HEK293T (cell line): ENCODE results near the gene SYTL2.

ENCODE experiments used
- CTCF ChIA-PET: fragments of 350-600 bp; formaldehyde crosslinking; extraction: SDS; loops from one replicate; lab custom pipeline; 2021; ENCODE audit warnings: antibody characterized with exemption, inconsistent platforms; lab: Yijun Ruan, JAX
- POLR2A ChIA-PET: fragments of 350-600 bp; formaldehyde crosslinking; extraction: SDS; loops from one replicate; lab custom pipeline; 2020; ENCODE audit warnings: antibody characterized with exemption, inconsistent platforms; lab: Yijun Ruan, JAX
- DNase-seq: peaks from one replicate; pipeline ENCODE4 v3.0.0; 2012; ENCODE audit warnings: mixed read lengths; ENCODE audit errors: extremely low spot score
- ARNT ChIP-seq: fragments of 450-650 bp; IDR thresholded peaks from 2 replicates; pipeline ENCODE4 v1.6.1; 2017; ENCODE audit warnings: mild to moderate bottlenecking
- BHLHE40 ChIP-seq: fragments of 450-650 bp; IDR thresholded peaks from 2 replicates; pipeline ENCODE4 v1.6.1; 2016; ENCODE audit warnings: mild to moderate bottlenecking, moderate library complexity, borderline replicate concordance
- CTBP1 ChIP-seq: fragments of 450-650 bp; IDR thresholded peaks from 2 replicates; pipeline ENCODE4 v1.6.1; 2016; ENCODE audit warnings: borderline replicate concordance
- ELF4 ChIP-seq: fragments of 450-650 bp; IDR thresholded peaks from 2 replicates; pipeline ENCODE4 v1.6.1; 2017; ENCODE audit warnings: antibody characterized with exemption
- FOXA1 ChIP-seq: fragments of 450-650 bp; IDR thresholded peaks from 2 replicates; pipeline ENCODE4 v1.6.1; 2016; ENCODE audit warnings: mild to moderate bottlenecking
- FOXK2 ChIP-seq: fragments of 450-650 bp; IDR thresholded peaks from 2 replicates; pipeline ENCODE4 v1.6.1; 2016; ENCODE audit warnings: mild to moderate bottlenecking
- FOXM1 ChIP-seq: fragments of 450-650 bp; IDR thresholded peaks from 2 replicates; pipeline ENCODE4 v1.6.1; 2017; ENCODE audit warnings: mild to moderate bottlenecking, borderline replicate concordance
- HDGF ChIP-seq: fragments of 450-650 bp; IDR thresholded peaks from 2 replicates; pipeline ENCODE4 v1.6.1; 2017; ENCODE audit warnings: antibody characterized with exemption, borderline replicate concordance
- L3MBTL2 ChIP-seq: fragments of 450-650 bp; conservative IDR thresholded peaks from 2 replicates; pipeline ENCODE4 v1.6.1; 2016; ENCODE audit warnings: mild to moderate bottlenecking
- LEF1 ChIP-seq: fragments of 450-650 bp; IDR thresholded peaks from 2 replicates; pipeline ENCODE4 v1.6.1; 2017; ENCODE audit warnings: mild to moderate bottlenecking, borderline replicate concordance
- NFRKB ChIP-seq: fragments of 450-650 bp; IDR thresholded peaks from 2 replicates; pipeline ENCODE4 v1.6.1; 2016; ENCODE audit warnings: mild to moderate bottlenecking, moderate library complexity
- SP1 ChIP-seq: fragments of 450-650 bp; IDR thresholded peaks from 2 replicates; pipeline ENCODE4 v1.6.1; 2017
- SUZ12 ChIP-seq: fragments of 450-650 bp; IDR thresholded peaks from 2 replicates; pipeline ENCODE4 v1.6.1; 2016; ENCODE audit warnings: mild to moderate bottlenecking
- TARDBP ChIP-seq: fragments of 450-650 bp; IDR thresholded peaks from 2 replicates; pipeline ENCODE4 v1.6.1; 2016
- ZNF384 ChIP-seq: fragments of 450-650 bp; IDR thresholded peaks from 2 replicates; pipeline ENCODE4 v1.6.1; 2016
- TF ChIP-seq, protein P1 (sequence below): fragments of 450-650 bp; IDR thresholded peaks from 2 replicates; pipeline ENCODE4 v1.6.1; 2016

Gene SYTL2

DNA sequence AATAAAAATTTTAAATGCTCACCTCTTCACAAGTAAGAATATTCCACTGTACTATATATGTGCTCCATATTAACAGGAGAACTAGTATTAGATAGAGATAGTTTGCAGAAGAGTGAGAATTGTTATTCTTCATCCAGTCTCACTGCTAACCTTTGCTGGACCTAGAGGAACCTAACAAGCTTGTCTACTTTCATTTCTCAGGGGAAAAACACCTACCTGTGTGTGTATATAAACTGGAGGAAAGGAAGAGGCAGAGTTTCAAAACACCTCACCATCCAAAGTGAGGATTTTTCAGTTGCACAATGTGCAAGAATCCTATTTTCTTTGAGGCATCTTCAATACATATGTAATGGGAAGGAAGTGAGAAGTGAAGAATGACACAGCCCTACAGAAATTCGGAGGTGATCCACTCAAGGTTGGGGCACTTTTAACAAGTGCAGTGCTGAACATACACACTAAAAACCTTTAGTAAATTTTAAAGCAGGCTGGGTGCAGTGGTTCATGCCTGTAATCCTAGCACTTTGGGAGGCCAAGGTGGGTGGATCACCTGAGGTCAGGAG is 52.4 kb downstream of the SYTL2 start:
- ChIA-PET CTCF (no interaction called here), POLR2A (no interaction called here)
- TF ChIP-seq CTBP1 (no peak), FOXA1 (no peak), LEF1 (no peak), FOXK2 (no peak), BHLHE40 (no peak), ZNF384 (no peak), L3MBTL2 (no peak), NFRKB (no peak), ARNT (no peak), SUZ12 (no peak), ELF4 (no peak), FOXM1 (no peak), HDGF (no peak)
- TF ChIP-seq, protein P1, sequence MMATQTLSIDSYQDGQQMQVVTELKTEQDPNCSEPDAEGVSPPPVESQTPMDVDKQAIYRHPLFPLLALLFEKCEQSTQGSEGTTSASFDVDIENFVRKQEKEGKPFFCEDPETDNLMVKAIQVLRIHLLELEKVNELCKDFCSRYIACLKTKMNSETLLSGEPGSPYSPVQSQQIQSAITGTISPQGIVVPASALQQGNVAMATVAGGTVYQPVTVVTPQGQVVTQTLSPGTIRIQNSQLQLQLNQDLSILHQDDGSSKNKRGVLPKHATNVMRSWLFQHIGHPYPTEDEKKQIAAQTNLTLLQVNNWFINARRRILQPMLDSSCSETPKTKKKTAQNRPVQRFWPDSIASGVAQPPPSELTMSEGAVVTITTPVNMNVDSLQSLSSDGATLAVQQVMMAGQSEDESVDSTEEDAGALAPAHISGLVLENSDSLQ, result no peak
- DNase-seq, result no peak

DNA sequence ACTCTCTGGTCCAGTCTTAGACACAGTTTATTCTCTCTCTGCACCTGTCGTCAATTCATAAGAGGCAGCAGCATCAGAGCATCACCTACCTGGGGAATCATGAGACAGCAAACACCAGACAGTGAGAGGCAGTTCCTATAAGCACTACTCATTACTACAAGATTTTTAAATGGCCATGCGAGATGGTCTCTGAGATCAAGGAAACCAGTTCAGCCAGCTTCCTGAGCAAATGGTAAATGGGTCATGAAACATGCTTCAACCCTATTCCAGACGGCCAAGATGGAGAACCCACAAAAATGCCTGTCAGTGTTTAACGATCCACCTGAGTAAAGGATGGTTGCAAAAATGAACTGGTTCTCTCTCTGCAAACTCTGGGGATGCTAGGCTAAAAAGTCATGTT is 52.9 kb downstream of the SYTL2 start:
- TF ChIP-seq, protein P1, result no peak
- no peak for TF ChIP-seq CTBP1
- no peak for TF ChIP-seq L3MBTL2
- no peak for TF ChIP-seq FOXM1
- no peak for TF ChIP-seq FOXK2
- ChIA-PET CTCF (no interaction called here), POLR2A (no interaction called here)
- no peak for DNase-seq

DNA sequence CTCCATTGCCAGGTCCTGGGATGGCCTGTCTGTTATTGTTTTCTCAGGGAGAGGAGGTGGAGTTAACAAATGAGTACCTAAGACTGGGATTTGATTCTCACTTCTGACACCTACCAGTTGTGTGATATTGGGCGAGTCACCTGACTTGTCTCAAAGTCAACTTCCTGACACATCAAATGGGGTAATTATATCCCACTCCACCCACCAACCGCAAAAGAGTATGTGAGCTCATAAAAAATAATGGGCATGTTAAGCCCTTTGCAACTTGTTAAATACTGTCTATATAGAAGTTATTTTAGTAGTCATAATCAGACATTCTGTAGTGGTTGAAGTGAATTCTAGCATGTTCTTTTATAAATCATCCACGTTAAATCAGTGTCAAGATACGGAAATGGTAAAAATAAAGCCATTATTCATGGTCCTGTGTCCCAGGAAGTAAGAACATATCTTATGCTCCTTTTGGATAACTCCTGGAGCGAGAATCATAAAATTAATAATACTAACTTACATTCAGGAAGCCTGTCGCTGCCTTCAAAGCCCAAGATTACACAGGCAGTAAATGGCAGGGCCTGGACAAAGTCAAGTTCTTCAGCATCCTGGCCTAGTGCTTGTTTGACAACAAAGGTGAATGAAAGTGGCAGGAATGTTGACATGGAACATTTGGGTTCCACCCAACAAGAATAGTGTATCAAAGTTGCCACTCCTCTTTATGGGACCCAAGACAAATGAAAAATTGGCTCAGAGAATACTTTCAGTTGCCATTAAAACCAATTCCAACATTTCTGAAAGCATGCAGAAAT is 54.3 kb downstream of the SYTL2 start:
- TF ChIP-seq ARNT (no peak), SP1 (no peak), FOXA1 (no peak), CTBP1 (no peak), HDGF (no peak), ELF4 (no peak), NFRKB (no peak), FOXK2 (no peak), ZNF384 (no peak), FOXM1 (no peak), SUZ12 (no peak)
- DNase-seq, result no peak
- ChIA-PET POLR2A (no interaction called here), CTCF (no interaction called here)

DNA sequence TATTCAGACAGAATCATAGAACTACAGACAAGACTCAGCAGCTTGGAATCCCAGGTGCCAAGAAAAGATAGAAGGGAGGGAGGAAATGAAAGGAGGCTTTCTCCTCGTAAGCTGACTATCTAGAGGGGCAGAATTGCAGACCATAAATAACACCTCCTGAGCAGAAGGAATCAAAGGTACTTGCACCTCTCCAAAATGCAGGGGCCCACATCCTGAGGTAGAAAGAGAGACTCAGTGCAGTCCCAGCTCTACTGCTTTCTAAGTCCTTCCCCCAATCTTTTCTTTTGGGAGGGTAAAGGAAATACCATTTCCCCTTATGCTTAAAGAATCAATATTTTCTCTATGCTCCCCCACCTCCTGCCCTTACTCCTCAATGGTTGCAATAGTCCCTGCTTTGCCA is 55.2 kb downstream of the SYTL2 start:
- CTCF ChIA-PET, result no interaction called here
- TF ChIP-seq FOXA1 (no peak), ELF4 (no peak), SP1 (no peak), LEF1 (no peak), TARDBP (no peak), CTBP1 (no peak), ARNT (no peak), SUZ12 (no peak), FOXM1 (no peak)
- TF ChIP-seq, protein P1, result no peak
- POLR2A ChIA-PET, result no interaction called here
- DNase-seq, result no peak

DNA sequence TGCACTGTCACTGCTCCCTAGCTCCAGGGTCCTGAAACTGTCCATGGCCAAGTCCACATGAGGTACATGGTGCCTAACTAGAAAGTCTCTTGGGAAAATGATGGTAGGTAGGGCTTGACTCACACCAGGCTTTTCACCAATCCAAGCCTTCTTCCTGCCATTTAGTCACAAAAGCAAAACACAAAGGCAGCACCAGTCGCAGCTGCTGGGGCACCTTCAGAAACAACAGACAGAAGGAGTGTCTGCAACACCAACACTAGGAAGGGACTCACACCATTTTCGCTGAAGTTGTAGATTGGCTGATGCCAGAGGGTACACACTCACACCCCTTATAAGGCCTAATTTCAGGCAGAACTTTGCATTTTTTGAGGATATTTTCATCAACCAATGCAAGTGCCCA is 55.7 kb downstream of the SYTL2 start:
- ChIA-PET POLR2A (no interaction called here), CTCF (no interaction called here)
- TF ChIP-seq BHLHE40 (no peak), LEF1 (no peak), CTBP1 (no peak), NFRKB (no peak), HDGF (no peak), SUZ12 (no peak)
- DNase-seq, result no peak

DNA sequence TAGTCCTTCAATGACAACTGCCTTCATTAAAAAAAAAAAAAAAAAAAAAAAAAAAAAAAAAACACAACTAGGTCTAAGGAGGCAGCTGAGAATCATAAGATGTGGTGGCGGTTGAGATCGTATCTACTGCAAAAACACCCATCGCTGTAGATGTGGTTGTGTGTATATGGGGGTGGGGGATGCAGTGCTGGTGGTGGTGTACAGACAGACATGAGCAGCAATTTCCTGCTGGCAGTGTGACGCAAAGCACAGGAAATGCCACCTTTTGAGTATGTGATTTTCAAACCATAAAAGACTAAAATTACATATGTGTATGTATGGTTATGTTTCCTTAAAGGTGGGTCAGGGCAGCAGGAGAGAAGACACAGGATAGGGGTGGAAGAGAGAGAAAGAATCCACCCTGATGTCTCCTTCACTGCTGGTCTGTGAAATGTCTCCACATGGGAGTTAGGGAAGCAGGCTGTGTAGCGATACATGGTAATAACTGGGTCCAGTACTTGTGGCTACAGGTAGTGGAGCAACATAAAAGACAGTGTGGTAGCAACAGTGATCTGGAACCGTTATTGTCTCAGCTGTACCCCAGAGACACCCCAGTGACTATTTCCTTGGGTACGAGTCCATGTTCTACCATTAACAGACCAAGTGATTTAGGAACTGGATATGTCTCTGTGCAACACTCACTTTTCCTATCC is 57.9 kb downstream of the SYTL2 start:
- ChIA-PET POLR2A (no interaction called here), CTCF (interaction anchor here (0.5 kb wide), 1 partner anchor 10 kb away, joined by 4 read pairs; no protein-coding TSS in a partner anchor)
- TF ChIP-seq FOXA1, result no peak
- DNase-seq, result no peak
